HepG2 (cell line): ENCODE results near the gene CD248. TPM values are rescaled to one million over a fixed set of nuclear protein-coding genes. Genes with fewer than 3 reads are reported as not detected.

ENCODE experiments used
- ARID5B ChIP-seq: IDR thresholded peaks from 2 replicates; pipeline ENCODE4 v1.4.0; 2020; ENCODE audit warnings: mild to moderate bottlenecking, missing genetic modification reagents
- MATR3 ChIP-seq: sonication (generic); formaldehyde crosslinking; IDR thresholded peaks from 2 replicates; pipeline ENCODE4 v1.4.0; 2020; ENCODE audit warnings: missing genetic modification reagents
- MTA1 ChIP-seq: sonication (generic); formaldehyde crosslinking; IDR thresholded peaks from 2 replicates; pipeline ENCODE4 v1.4.0; 2020; ENCODE audit warnings: missing genetic modification reagents, mild to moderate bottlenecking, borderline replicate concordance
- MXI1 ChIP-seq: IDR thresholded peaks from 3 replicates; pipeline ENCODE4 v1.6.1; 2012; ENCODE audit warnings: low read depth, low read length, inconsistent platforms, borderline replicate concordance
- PCBP1 ChIP-seq: fragments of 200-400 bp; formaldehyde crosslinking; IDR thresholded peaks from 2 replicates; pipeline ENCODE4 v1.6.1; 2017; ENCODE audit warnings: mild to moderate bottlenecking, low read depth, low read length, borderline replicate concordance
- RELA ChIP-seq: sonication (generic); formaldehyde crosslinking; IDR thresholded peaks from 2 replicates; pipeline ENCODE4 v1.4.0; 2020; ENCODE audit warnings: missing genetic modification reagents
- SIN3A ChIP-seq: IDR thresholded peaks from 2 replicates; pipeline ENCODE4 v1.6.1; 2011; ENCODE audit warnings: low read depth, mild to moderate bottlenecking, control low read depth, low read length, borderline replicate concordance
- ZEB1 ChIP-seq: IDR thresholded peaks from 2 replicates; pipeline ENCODE4 v1.6.1; 2012; ENCODE audit warnings: mild to moderate bottlenecking, low read depth, inconsistent platforms; ENCODE audit not compliant: insufficient replicate concordance
- ZFP36L2 ChIP-seq: sonication (generic); formaldehyde crosslinking; IDR thresholded peaks from 2 replicates; pipeline ENCODE4 v1.4.0; 2020; ENCODE audit warnings: missing genetic modification reagents
- ZKSCAN8 ChIP-seq: IDR thresholded peaks from 2 replicates; pipeline ENCODE4 v1.6.1; 2016; ENCODE audit warnings: borderline replicate concordance, missing genetic modification reagents, missing compliant biosample characterization
- ZNF430 ChIP-seq: sonication (generic); formaldehyde crosslinking; IDR thresholded peaks from 2 replicates; pipeline ENCODE4 v1.9.0; 2021; ENCODE audit warnings: mild to moderate bottlenecking, missing genetic modification reagents
- polyA plus RNA-seq, 8 experiments: library from polyadenylated mRNA; depleted of rRNA in 3 of 8; stranded (reverse) in 7 of 8; unstranded in 1 of 8; fragments of >200 nt; fragmentation: Illumina TruSeq in 4 of 8; extraction: Trizol in 4 of 8; gene quantifications; 2 replicates each; pipeline versions ENCODE4 v1.2.1 to v1.2.3, GENCODE V29; 2011 to 2016; ENCODE audit warnings: low read depth in 4 of 8, missing spikeins in 1 of 8, mixed read lengths in 1 of 8; ENCODE audit not compliant: insufficient read depth in 1 of 8
- total RNA-seq, 5 experiments: library from RNA; depleted of rRNA; stranded (reverse); fragments of >200 nt; fragmentation: Illumina TruSeq; extraction: Trizol; gene quantifications; 2 replicates each; pipeline ENCODE4 v1.2.3, GENCODE V29; 2016; ENCODE audit warnings: low read depth in 1 of 5
- TF ChIP-seq, protein P1 (sequence below): sonication (generic); formaldehyde crosslinking; IDR thresholded peaks from 2 replicates; pipeline ENCODE4 v1.9.0; 2021; ENCODE audit warnings: missing genetic modification reagents, borderline replicate concordance
- TF ChIP-seq, protein P2 (sequence below): IDR thresholded peaks from 2 replicates; pipeline ENCODE4 v1.6.1; 2016

Gene CD248
- total and polyA plus RNA-seq, 2 of the 13 experiments (the other 11 are each of a cell fraction or from before 2014, with no cell fraction given), result 0.25 to 0.35 TPM

- TF ChIP-seq MTA1 (CRISPR knock-in tag), result no peak
- no peak for TF ChIP-seq ZNF430
- TF ChIP-seq SIN3A, result no peak
- TF ChIP-seq PCBP1, result no peak
- TF ChIP-seq, protein P1, sequence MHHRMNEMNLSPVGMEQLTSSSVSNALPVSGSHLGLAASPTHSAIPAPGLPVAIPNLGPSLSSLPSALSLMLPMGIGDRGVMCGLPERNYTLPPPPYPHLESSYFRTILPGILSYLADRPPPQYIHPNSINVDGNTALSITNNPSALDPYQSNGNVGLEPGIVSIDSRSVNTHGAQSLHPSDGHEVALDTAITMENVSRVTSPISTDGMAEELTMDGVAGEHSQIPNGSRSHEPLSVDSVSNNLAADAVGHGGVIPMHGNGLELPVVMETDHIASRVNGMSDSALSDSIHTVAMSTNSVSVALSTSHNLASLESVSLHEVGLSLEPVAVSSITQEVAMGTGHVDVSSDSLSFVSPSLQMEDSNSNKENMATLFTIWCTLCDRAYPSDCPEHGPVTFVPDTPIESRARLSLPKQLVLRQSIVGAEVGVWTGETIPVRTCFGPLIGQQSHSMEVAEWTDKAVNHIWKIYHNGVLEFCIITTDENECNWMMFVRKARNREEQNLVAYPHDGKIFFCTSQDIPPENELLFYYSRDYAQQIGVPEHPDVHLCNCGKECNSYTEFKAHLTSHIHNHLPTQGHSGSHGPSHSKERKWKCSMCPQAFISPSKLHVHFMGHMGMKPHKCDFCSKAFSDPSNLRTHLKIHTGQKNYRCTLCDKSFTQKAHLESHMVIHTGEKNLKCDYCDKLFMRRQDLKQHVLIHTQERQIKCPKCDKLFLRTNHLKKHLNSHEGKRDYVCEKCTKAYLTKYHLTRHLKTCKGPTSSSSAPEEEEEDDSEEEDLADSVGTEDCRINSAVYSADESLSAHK (CRISPR knock-in tag), result no peak
- TF ChIP-seq, protein P2, sequence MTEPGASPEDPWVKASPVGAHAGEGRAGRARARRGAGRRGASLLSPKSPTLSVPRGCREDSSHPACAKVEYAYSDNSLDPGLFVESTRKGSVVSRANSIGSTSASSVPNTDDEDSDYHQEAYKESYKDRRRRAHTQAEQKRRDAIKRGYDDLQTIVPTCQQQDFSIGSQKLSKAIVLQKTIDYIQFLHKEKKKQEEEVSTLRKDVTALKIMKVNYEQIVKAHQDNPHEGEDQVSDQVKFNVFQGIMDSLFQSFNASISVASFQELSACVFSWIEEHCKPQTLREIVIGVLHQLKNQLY (CRISPR knock-in tag), result no peak
- no peak for TF ChIP-seq ARID5B (CRISPR knock-in tag)
- TF ChIP-seq RELA, result no peak
- no peak for TF ChIP-seq ZKSCAN8
- TF ChIP-seq ZFP36L2 (CRISPR knock-in tag), result no peak
- TF ChIP-seq MXI1, result no peak
- TF ChIP-seq ZEB1, result no peak
- TF ChIP-seq MATR3 (CRISPR knock-in tag), result no peak
Measured at GRCh38 chr11:66323684-66324083, 6.8 kb upstream of the CD248 start (continued).
